ENCODE results near the gene MICALL2.

MICALL2 gene

DNA sequence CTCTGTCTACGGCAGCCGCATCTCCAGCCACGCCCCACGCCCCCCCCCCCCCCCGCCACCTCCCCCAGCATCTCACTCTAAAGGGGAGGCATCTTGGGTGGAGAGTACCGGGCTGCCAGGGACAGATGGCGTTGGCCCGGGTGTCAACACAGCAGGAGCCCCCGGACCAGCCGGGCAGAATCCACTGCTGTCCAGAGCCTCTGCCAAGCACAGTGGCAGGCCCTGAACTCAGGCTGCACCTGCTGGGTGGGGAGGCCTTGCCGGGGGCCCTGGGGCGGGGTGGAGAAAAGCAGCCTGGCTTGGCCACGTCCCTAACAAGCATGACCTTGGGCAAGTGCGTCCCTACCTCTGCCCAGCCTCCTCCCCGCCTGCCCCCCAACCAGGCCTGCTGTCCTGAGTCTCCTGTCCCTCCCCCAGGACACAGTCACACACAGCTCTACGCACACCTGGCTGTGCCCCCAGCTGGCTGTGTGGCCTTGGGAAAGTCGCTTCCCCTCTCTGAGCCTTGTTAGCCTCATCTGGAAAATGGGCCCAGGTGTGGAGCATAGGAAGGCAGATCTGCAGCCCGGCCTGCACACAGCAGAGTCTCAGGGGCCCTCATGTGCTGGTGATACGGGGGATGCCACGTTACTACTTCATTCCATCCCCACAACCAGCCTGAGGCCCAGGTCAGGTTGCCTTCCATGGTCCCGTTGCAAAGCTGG is 45.2 kb downstream of the MICALL2 start:
- WGBS (ENCODE audit: insufficient coverage, insufficient read length), result no CpG with 5 or more reads among the region's 21 CpGs
- no peak overlapping the region for H3K27ac ChIP-seq (ENCODE audit: low read length)
- DNase-seq (ENCODE audit: low read depth, low spot score), result no peak
- H3K9me3 ChIP-seq (ENCODE audit: control insufficient read depth, insufficient read depth, low read length), result no peaks in the 10 kb centered on the region
- H3K4me1 ChIP-seq (ENCODE audit: control insufficient read depth, insufficient read depth, low read length), result peaks cover 2% of the 10 kb centered on the region
- no peaks in the 10 kb centered on the region for H3K27me3 ChIP-seq (ENCODE audit: control insufficient read depth, insufficient read depth, low read length)
- H3K4me3 ChIP-seq (ENCODE audit: low read length), result no peak overlapping the region
- H3K36me3 ChIP-seq (ENCODE audit: control insufficient read depth, insufficient read depth, low read length), result no peaks in the 10 kb centered on the region

DNA sequence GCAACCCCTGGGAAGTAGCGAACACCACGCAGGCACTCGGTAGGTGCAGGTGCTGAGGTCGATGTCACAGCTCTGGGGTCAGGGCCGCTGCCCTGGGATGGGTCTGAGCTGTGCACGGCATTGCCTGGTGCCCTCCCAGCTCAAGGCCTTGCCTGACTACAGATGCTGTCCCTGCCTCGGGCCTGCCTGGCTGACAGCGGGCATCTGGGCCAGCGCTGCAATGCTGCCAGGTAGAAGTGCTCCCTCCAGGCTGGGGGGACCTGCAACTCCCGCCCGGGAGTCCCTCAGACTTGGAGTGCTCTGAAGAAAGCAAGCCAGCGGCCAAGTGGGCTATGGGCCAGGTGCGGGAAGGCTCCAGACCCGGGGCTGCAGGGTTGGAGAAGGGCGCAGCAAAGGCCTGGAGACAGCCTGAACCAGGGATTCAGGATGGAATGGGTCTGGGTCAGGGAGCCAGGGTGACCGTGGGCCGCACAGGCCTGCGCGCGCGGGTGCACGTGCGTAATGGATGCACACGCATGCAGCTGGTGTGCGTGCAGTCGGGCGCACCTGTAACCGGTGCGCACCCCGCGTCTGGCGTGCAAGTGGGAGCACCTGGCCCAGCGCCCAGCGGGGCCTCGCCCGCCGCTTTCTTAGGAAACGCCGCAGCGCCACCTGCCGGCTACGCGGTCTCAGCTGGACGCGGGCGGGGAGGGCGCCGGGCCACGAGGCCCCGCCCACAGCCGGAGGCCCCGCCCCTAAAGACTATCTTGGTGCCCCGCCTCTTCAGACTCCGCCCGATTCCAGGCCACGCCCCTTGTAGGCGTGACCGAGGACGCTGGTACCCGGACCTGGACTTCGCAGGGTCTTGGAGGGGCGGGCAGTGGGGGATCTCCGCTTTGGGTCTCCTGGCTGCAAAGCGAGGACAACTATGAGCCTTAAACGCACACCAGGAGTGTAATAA is 46.7 kb downstream of the MICALL2 start:
- H3K4me3 ChIP-seq (ENCODE audit: low read length), result no peak overlapping the region
- no peaks in the 10 kb centered on the region for H3K27me3 ChIP-seq (ENCODE audit: control insufficient read depth, insufficient read depth, low read length)
- no peaks in the 10 kb centered on the region for H3K9me3 ChIP-seq (ENCODE audit: control insufficient read depth, insufficient read depth, low read length)
- peak; percentile 72 for DNase-seq (ENCODE audit: low read depth, low spot score)
- no peak overlapping the region for H3K27ac ChIP-seq (ENCODE audit: low read length)
- H3K36me3 ChIP-seq (ENCODE audit: control insufficient read depth, insufficient read depth, low read length), result no peaks in the 10 kb centered on the region
- no CpG with 5 or more reads among the region's 65 CpGs for WGBS (ENCODE audit: insufficient coverage, insufficient read length)
- peaks cover 2% of the 10 kb centered on the region; the same call in 1 of the 2 replicates for H3K4me1 ChIP-seq (ENCODE audit: control insufficient read depth, insufficient read depth, low read length)

DNA sequence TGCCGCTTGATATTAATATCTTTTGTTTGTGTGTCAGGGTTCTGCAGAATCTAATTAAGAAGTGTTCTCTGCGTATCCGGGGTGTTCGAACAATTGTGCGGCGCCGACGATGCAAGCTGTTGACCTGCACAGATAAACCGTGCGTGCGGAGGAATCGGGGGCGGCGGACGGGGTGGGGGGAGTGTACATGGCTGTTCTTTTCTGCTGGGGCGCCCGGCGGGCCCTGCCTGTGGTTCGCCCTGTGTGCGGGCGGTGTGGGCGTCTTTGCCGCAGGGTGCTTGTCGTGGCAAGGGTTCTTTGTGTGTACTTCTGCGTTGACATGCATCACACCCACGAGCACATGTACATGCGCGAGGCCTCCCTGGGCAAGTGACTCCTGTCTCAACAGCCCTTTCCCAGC is 47.9 kb downstream of the MICALL2 start:
- DNase-seq (ENCODE audit: low read depth, low spot score), result no peak
- H3K4me1 ChIP-seq (ENCODE audit: control insufficient read depth, insufficient read depth, low read length), result peaks cover 2% of the 10 kb centered on the region; the same call in 1 of the 2 replicates
- WGBS (ENCODE audit: insufficient coverage, insufficient read length), result no CpG with 5 or more reads among the region's 28 CpGs
- no peaks in the 10 kb centered on the region for H3K27me3 ChIP-seq (ENCODE audit: control insufficient read depth, insufficient read depth, low read length)
- H3K36me3 ChIP-seq (ENCODE audit: control insufficient read depth, insufficient read depth, low read length), result no peaks in the 10 kb centered on the region
- H3K4me3 ChIP-seq (ENCODE audit: low read length), result no peak overlapping the region
- H3K9me3 ChIP-seq (ENCODE audit: control insufficient read depth, insufficient read depth, low read length), result no peaks in the 10 kb centered on the region
- H3K27ac ChIP-seq (ENCODE audit: low read length), result no peak overlapping the region

DNA sequence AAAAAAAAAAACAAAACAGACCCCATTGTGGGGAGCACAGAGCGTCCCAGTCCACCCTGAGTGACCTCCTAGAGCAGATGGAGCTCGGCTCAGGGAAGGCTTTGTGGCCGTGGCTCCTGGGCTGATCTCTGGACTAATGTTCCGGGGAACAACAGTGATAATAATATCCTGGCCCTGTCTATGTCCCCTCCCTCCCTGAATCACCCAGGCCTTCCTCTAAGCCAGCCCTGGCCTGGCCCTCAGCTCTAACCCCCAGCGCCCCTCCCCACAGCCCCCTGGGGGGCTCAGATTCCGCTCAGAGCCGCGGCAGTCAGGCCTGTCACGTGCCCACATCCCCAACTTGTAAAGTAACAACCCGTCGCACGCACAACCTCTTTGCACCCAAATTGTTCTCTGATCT is 48.3 kb downstream of the MICALL2 start:
- Histone ChIP-seq H3K4me3 (ENCODE audit: low read length) (no peak overlapping the region), H3K27ac (ENCODE audit: low read length) (no peak overlapping the region), H3K36me3 (ENCODE audit: control insufficient read depth, insufficient read depth, low read length) (no peaks in the 10 kb centered on the region), H3K9me3 (ENCODE audit: control insufficient read depth, insufficient read depth, low read length) (no peaks in the 10 kb centered on the region), H3K4me1 (ENCODE audit: control insufficient read depth, insufficient read depth, low read length) (peaks cover 2% of the 10 kb centered on the region; the same call in 1 of the 2 replicates), H3K27me3 (ENCODE audit: control insufficient read depth, insufficient read depth, low read length) (no peaks in the 10 kb centered on the region)
- no CpG with 5 or more reads among the region's 12 CpGs for WGBS (ENCODE audit: insufficient coverage, insufficient read length)
- DNase-seq (ENCODE audit: low read depth, low spot score), result no peak

DNA sequence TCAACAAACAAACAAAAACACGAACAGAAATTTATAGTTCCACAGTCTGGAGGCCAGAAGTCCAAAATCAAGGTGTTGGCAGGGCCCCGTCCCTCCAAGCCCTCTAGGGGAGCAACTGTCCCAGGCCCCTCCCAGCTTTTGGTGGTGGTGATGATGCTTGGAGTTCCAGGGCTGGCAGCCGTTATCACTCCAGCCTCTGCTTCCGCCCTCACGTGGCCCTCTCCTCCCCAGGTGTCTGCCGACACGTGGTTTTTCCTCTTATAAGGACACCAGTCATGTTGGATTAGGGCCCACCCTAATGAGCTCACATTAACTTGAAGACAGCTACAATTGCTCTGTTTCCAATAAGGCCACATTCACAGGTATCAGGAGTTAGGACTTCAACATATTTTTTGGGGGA is 49.7 kb downstream of the MICALL2 start:
- DNase-seq (ENCODE audit: low read depth, low spot score), result no peak
- no CpG with 5 or more reads among the region's 7 CpGs for WGBS (ENCODE audit: insufficient coverage, insufficient read length)
- no peaks in the 10 kb centered on the region for H3K9me3 ChIP-seq (ENCODE audit: control insufficient read depth, insufficient read depth, low read length)
- no peak overlapping the region for H3K27ac ChIP-seq (ENCODE audit: low read length)
- no peaks in the 10 kb centered on the region; the same call in 1 of the 2 replicates for H3K27me3 ChIP-seq (ENCODE audit: control insufficient read depth, insufficient read depth, low read length)
- H3K4me1 ChIP-seq (ENCODE audit: control insufficient read depth, insufficient read depth, low read length), result peaks cover 2% of the 10 kb centered on the region; the same call in 1 of the 2 replicates
- no peaks in the 10 kb centered on the region for H3K36me3 ChIP-seq (ENCODE audit: control insufficient read depth, insufficient read depth, low read length)
- no peak overlapping the region for H3K4me3 ChIP-seq (ENCODE audit: low read length)

DNA sequence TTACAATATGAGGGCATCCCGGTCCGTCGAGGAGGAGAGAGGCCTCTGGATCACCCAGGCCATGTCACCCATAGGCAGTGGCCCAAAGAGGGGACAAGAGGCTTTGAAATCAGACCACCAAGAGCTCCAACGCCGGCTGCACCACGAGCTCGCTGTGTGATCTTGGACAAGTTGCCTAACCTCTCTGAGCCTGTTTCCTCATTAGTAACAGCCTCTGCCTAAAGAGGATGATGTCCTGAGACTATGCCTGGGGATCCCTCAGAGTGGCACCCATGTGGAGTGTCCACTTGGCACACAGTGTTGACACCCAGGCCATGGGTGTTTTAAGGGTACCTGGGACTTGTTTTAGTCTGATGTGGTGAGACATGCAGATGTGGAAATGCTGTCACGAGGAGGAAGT is 50.8 kb downstream of the MICALL2 start:
- Histone ChIP-seq H3K27ac (ENCODE audit: low read length) (no peak overlapping the region), H3K4me3 (ENCODE audit: low read length) (no peak overlapping the region), H3K9me3 (ENCODE audit: control insufficient read depth, insufficient read depth, low read length) (no peaks in the 10 kb centered on the region), H3K27me3 (ENCODE audit: control insufficient read depth, insufficient read depth, low read length) (peaks cover 3% of the 10 kb centered on the region; the same call in 1 of the 2 replicates), H3K36me3 (ENCODE audit: control insufficient read depth, insufficient read depth, low read length) (no peaks in the 10 kb centered on the region), H3K4me1 (ENCODE audit: control insufficient read depth, insufficient read depth, low read length) (peaks cover 7% of the 10 kb centered on the region)
- DNase-seq (ENCODE audit: low read depth, low spot score), result no peak
- WGBS (ENCODE audit: insufficient coverage, insufficient read length), result no CpG with 5 or more reads among the region's 8 CpGs

DNA sequence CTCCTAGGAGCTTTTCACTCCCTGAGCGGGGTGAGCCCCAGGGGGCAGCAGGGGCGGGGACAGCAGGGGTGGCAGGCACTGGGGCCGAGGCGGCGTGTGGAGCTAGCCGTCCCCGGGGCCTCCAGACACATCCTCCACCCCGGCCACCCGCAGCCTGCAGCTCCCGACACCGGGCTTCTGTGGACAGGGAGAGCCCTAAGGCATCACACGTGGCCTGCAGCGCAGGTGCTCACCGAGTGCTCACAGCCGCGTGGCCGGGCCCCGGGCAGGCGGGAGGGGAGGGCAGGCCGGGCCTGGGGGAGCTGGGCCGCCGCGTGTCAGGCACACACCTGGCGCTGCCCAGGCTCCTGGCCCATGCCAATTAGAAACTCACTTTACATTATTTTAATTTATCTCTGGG is 51.4 kb downstream of the MICALL2 start:
- Histone ChIP-seq H3K36me3 (ENCODE audit: control insufficient read depth, insufficient read depth, low read length) (no peaks in the 10 kb centered on the region), H3K27me3 (ENCODE audit: control insufficient read depth, insufficient read depth, low read length) (peaks cover 5% of the 10 kb centered on the region; the same call in 1 of the 2 replicates), H3K4me3 (ENCODE audit: low read length) (no peak overlapping the region), H3K4me1 (ENCODE audit: control insufficient read depth, insufficient read depth, low read length) (peaks cover 9% of the 10 kb centered on the region), H3K27ac (ENCODE audit: low read length) (no peak overlapping the region), H3K9me3 (ENCODE audit: control insufficient read depth, insufficient read depth, low read length) (no peaks in the 10 kb centered on the region)
- WGBS (ENCODE audit: insufficient coverage, insufficient read length), result no CpG with 5 or more reads among the region's 24 CpGs
- no peak for DNase-seq (ENCODE audit: low read depth, low spot score)

DNA sequence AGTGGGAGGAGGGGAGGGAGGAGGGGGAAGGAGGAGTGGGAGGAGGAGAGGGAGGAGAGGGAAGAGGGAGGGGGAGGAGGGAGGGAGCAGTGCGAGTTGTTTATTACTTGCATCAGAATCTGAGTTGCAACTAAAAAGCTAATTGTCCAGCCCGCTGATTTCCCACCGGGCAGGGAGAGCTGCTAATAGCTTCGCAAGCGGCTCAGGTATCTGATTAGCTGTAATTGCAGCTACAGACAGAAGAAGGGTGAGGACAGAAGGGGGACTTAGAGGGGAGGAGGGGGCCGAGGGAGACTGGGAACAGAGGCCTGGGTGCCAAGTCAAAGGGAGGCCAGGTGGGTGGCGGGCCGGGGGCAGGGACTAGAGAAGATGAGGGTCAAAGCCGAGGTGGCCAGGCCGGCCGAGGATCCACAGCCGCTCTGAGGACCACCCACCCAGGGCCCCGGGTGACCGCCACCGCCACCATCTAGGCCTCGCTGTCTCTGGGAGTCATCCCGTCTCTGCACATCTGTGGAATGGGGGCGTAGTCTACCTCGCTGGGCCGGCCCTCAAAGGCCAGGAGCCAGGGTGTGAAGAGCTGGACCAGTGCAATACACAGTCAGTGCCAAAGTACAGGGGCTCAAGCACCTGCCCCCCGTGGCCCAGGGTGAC is 54.2 kb downstream of the MICALL2 start:
- Histone ChIP-seq H3K27me3 (ENCODE audit: control insufficient read depth, insufficient read depth, low read length) (peaks cover 10% of the 10 kb centered on the region; the same call in 1 of the 2 replicates), H3K9me3 (ENCODE audit: control insufficient read depth, insufficient read depth, low read length) (no peaks in the 10 kb centered on the region)
- WGBS (ENCODE audit: insufficient coverage, insufficient read length), result no CpG with 5 or more reads among the region's 21 CpGs

DNA sequence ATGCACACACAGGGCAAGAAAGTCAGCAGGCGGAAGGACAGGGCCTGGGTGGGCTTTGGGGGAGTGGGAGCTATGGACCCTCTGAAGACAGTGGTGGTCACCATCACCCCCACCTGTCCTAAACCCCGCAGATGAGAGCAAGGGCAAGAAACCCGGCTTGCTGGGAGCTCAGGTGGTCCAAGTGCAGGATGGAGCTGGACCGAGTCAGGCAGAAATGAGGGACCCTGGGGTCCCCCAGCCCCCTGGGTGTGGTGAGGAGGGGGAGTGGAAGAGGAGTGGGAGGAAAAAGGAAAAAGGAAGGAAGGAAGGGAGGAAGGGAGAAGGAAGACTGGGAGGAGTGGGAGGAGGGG is 54.8 kb downstream of the MICALL2 start:
- no CpG with 5 or more reads among the region's 4 CpGs for WGBS (ENCODE audit: insufficient coverage, insufficient read length)
- no peaks in the 10 kb centered on the region for H3K9me3 ChIP-seq (ENCODE audit: control insufficient read depth, insufficient read depth, low read length)

More for the DNA sequence above, 54.2 kb downstream of the MICALL2 start:
- Histone ChIP-seq H3K4me1 (ENCODE audit: control insufficient read depth, insufficient read depth, low read length) (peaks cover 7% of the 10 kb centered on the region), H3K27ac (ENCODE audit: low read length) (no peak overlapping the region), H3K36me3 (ENCODE audit: control insufficient read depth, insufficient read depth, low read length) (0 out of 2 replicates have a peak, but pooled peaks cover 2% of the 10 kb centered on the region), H3K4me3 (ENCODE audit: low read length) (no peak overlapping the region)
- DNase-seq (ENCODE audit: low read depth, low spot score), result no peak

More for the DNA sequence above, 54.8 kb downstream of the MICALL2 start:
- DNase-seq (ENCODE audit: low read depth, low spot score), result no peak
- H3K27me3 ChIP-seq (ENCODE audit: control insufficient read depth, insufficient read depth, low read length), result peaks cover 10% of the 10 kb centered on the region; the same call in 1 of the 2 replicates
- peaks cover 7% of the 10 kb centered on the region for H3K4me1 ChIP-seq (ENCODE audit: control insufficient read depth, insufficient read depth, low read length)
- no peak overlapping the region; the same call in 1 of the 2 replicates for H3K4me3 ChIP-seq (ENCODE audit: low read length)
- no peak overlapping the region for H3K27ac ChIP-seq (ENCODE audit: low read length)
- 0 out of 2 replicates have a peak, but pooled peaks cover 2% of the 10 kb centered on the region for H3K36me3 ChIP-seq (ENCODE audit: control insufficient read depth, insufficient read depth, low read length)

Data from iPS DF 6.9 (cell line).